Ishikawa (cell line): Measurements from ENCODE around the gene VAMP5.

Source experiments
- CEBPB ChIP-seq: IDR thresholded peaks from 2 replicates; pipeline ENCODE4 v1.6.1; 2012
- CREB1 ChIP-seq: IDR thresholded peaks from 2 replicates; pipeline ENCODE4 v1.6.1; 2012; ENCODE audit warnings: low read depth
- EGR1 ChIP-seq: IDR thresholded peaks from 2 replicates; pipeline ENCODE4 v1.6.1; 2012
- EP300 ChIP-seq: IDR thresholded peaks from 2 replicates; pipeline ENCODE4 v1.6.1; 2012; ENCODE audit warnings: borderline replicate concordance
- FOXM1 ChIP-seq: IDR thresholded peaks from 2 replicates; pipeline ENCODE4 v1.6.1; 2012; ENCODE audit warnings: low read depth, borderline replicate concordance
- NFIC ChIP-seq: IDR thresholded peaks from 2 replicates; pipeline ENCODE4 v1.6.1; 2012
- RAD21 ChIP-seq: IDR thresholded peaks from 2 replicates; pipeline ENCODE4 v1.6.1; 2012; ENCODE audit warnings: low read depth
- REST ChIP-seq: IDR thresholded peaks from 2 replicates; pipeline ENCODE4 v1.6.1; 2012; ENCODE audit warnings: low read depth, mild to moderate bottlenecking
- TAF1 ChIP-seq: IDR thresholded peaks from 2 replicates; pipeline ENCODE4 v1.6.1; 2012; ENCODE audit warnings: low read depth, mild to moderate bottlenecking
- TCF12 ChIP-seq: IDR thresholded peaks from 2 replicates; pipeline ENCODE4 v1.6.1; 2012; ENCODE audit warnings: low read depth
- TEAD4 ChIP-seq: IDR thresholded peaks from 2 replicates; pipeline ENCODE4 v1.6.1; 2012
- USF1 ChIP-seq: IDR thresholded peaks from 2 replicates; pipeline ENCODE4 v1.6.1; 2012
- YY1 ChIP-seq: IDR thresholded peaks from 2 replicates; pipeline ENCODE4 v1.6.1; 2012; ENCODE audit warnings: low read depth
- ZBTB7A ChIP-seq: IDR thresholded peaks from 2 replicates; pipeline ENCODE4 v1.6.1; 2012; ENCODE audit warnings: low read depth
- TF ChIP-seq, protein P1 (sequence below): IDR thresholded peaks from 2 replicates; pipeline ENCODE4 v1.6.1; 2012

Gene VAMP5

DNA sequence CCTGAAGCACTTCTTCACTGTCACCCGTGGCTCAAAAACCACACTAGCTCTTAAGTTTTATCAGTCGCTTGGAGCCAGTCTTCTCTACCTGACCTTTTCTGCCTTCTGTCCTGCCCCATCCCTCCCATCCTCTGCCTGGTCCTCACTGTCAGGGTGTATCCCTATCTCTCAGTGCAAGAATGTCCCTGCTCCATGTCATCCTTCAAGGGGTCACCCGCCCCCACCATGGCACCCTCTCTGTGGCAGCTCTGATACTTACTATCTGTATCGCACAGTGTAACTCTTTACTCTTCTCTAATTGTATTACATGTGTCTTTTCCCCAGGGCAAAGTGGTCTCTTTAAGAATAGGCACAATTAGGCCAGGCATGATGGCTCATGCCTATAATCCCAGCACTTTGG lies 4.4 kb downstream of the VAMP5 start:
- TF ChIP-seq REST, result no peak
- TF ChIP-seq, protein P1, sequence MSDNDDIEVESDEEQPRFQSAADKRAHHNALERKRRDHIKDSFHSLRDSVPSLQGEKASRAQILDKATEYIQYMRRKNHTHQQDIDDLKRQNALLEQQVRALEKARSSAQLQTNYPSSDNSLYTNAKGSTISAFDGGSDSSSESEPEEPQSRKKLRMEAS, result no peak
- TF ChIP-seq EP300, result no peak
- TF ChIP-seq NFIC, result no peak
- TF ChIP-seq RAD21, result no peak
- TF ChIP-seq CREB1, result no peak
- no peak for TF ChIP-seq TEAD4
- no peak for TF ChIP-seq ZBTB7A
- TF ChIP-seq EGR1, result no peak
- TF ChIP-seq CEBPB, result no peak
- TF ChIP-seq TCF12, result no peak
- TF ChIP-seq TAF1, result no peak
- no peak for TF ChIP-seq FOXM1

GRCh38 chr2:85589181-85589580 lies 5.0 kb downstream of the VAMP5 start:
- TF ChIP-seq RAD21, result no peak
- TF ChIP-seq NFIC, result no peak

DNA sequence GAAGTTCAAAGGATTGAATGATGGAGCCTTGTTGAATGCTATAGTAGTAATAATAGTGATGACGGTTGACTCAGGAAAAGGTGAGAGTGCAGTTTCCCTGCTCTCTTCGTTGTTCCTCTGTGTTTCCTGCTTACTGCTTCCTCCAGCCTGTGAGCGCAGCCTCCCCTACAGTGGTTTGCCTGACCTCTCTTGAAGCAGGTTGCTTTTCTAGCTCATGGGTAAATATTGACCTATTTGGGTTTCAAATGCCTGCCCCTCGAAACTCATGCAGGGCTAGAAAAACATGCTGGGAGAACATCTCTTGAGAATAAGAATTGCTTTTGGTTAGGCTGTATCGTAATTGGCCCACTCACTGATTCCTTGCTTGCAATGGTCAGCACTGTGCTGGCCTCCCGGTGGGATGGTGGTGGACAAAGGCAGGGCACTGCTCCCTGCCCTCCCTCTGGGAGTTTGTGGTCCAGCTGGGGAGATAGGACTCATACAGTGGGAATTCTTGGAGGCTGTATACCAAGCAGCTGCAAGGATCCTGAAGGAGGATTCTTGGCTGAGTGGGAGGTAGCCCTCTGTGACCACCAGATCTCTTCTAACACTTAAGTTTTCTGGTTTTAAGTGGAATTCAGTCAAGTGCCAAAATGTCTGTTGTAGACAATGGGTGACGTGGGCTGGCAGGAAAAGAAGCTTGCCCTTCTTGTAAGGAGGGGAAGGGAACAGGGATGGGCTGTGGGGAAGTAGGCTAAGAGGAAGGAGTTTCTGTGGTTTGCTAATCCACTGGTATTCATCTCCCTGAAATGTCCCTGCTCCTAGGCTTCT lies 6.0 kb downstream of the VAMP5 start:
- TF ChIP-seq TEAD4 (no peak), REST (no peak), CEBPB (no peak)

DNA sequence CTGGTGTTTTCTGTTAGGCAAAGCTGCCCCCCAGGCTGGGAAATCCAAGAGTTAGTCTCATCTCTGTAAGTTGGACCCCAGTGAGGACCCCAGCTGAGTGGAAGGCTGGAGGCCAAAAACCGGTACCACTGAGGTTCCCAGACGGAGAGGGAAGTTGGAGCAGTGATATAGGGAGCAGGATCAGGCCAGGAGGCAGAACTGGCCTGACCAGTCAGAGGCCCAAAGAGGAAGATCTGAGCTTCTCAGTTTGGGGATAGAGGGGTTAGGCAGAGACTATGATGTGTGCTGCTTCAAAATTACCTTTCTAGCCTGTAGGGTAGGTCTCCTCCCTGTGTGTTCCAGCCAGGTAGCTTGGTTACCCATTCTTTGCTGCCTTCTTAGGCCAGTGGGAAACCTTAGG lies 6.7 kb downstream of the VAMP5 start:
- TF ChIP-seq USF1 (no peak), NFIC (no peak; the same call in 1 of the 2 replicates), TAF1 (no peak), EP300 (no peak), REST (no peak), CEBPB (no peak), ZBTB7A (no peak), RAD21 (no peak)

GRCh38 chr2:85591563-85591962 lies 7.3 kb downstream of the VAMP5 start:
- TF ChIP-seq YY1 (no peak), NFIC (no peak), USF1 (no peak), FOXM1 (no peak)
